GM21423 (cell line): ENCODE results near the gene LMX1A.

Source experiments
- ATAC-seq: cut with Tn5 transposase; IDR thresholded peaks from one replicate; pipeline ENCODE4 v1.9.1; 2021; ENCODE audit warnings: mild to moderate bottlenecking, moderate library complexity; ENCODE audit not compliant: unreplicated experiment

Gene LMX1A

DNA sequence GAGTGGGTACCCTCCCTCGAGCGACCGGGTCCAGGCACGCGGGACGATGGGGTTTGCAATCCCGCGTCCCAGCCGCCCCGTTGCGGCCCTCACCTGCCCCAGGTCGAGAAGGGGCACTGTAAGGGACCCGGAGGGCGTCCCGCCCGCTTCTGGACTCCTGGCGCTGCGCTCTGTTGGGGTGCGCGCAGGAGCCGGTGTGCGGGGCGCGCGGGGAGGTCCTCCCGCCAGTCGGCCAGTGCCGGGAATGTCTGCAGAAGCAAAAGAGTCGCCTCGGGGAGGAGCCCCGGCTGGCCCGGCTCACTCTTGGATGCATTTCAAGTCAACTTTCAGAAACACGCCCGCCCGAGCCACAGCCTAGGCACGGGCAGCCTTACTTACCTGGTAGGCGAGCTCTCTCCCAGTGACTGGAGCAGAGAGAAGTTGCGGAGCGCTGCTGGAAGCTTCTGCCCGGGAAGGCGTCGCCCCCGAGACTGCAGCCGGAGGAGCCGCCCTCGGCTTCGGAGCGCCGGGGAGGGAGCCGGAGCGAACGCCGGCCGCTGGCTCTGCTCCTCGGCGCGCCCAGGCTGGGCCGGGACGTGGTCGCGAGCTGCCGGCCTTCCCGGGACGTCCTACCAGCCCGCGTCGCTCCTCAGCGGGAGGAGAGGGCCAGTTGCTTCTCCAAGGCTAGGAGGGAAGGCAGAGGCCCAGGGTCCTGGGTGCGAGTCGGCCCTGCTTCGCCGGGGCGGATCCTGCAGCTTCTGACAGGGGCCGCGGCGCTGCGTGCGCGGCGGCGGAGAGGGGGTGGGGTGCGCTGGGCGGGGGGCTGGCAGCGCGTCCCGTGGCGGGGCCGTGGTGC lies at the start of gene LMX1A:
TSS of gene LMX1A (minus strand) at position 739 of the 835 bp plus-strand sequence. CDS start 1,156 bp downstream, outside the sequence.
- ATAC-seq = no peak

DNA sequence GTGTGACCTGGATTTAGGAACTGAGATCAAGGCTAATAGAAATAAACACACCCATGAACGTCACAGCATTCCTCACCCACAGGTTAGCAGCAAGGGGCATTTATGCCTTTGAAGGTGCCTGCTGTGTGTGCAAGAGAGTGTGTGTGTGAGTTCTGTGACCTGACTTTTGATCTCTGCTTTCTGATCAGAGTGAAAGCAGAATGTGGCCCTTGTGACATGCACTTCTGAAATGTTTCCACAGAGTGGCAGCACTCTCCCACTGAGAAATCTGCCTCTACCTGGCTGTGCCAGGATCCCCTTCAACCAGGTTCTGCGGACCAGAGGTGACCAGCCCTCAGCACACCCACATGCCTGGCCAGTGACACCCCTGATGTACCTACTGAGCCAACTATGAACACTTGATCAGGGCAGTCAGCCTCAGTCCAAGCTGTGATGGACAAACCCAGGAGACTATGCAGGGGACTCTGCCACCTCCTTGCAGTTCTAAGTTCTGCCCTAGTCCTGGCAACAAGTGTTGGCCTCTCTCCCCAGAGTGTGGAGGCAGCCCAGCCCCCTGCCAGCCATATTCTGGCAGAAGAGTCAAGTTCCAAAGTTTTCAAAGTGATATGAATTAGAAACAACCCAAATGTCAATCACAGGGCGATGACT lies 47.4 kb upstream of the LMX1A start:
- ATAC-seq = peak; percentile 78

DNA sequence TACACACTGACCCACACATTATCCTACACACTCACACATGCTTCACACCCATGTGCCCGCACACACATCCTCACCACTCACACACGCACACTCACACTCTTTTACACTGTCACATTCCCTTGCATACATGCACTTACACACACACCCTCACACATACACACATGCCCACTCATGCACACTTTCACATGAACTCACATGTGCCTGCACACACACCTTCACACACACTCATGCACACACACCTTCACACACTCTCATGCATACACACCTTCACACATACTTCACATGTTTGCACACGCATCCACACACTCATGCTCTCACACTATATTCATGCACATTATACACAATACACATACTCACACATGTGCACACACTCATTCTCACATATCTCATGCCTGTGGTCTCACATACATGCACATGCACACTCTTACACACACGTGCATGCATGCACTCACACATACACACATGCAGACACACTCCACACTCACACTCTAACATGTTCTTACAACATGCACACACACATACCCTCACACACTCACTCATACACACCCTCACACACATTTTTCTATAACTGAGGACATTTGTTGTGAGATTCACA lies 46.1 kb upstream of the LMX1A start:
- ATAC-seq = no peak

DNA sequence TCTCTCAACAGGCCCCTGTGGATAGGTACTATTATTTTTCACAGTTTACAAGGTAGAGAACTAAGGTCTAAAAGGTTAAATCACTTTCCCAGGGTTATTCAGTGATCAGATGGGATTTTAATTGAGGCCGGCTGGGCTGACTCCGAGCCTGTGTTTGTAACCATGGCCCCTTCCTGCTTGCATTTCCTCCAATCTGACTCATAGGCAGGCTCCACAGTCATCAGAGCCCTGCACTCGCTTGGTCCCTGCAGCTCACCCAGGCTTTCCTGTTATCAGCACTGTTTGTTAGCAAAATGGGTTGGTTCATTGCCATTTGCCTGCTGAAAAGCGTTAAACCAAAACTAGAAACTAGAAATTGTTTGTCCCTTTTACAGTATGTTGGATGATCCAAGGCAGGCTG lies 41.4 kb upstream of the LMX1A start:
- ATAC-seq = no peak

DNA sequence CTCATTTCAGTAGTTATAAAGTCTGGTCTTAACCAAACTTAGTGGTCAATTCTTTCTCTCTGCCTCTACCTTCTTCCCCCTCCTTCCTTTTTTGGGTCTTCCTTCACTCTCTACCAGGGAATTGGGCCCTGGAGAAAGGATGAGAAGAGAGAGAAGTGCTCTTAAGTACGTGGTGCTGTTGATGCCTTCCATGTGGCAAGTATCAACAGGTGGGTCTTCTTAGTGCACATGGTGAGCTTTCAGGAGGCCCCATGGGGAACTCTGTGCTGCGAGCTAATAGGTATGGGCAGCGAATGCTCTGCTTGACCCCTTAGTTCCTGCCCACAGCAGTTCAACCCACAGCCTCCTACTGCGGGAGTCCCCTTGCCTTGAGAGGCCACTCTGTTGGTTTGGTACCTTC lies 39.4 kb upstream of the LMX1A start:
- ATAC-seq = no peak

DNA sequence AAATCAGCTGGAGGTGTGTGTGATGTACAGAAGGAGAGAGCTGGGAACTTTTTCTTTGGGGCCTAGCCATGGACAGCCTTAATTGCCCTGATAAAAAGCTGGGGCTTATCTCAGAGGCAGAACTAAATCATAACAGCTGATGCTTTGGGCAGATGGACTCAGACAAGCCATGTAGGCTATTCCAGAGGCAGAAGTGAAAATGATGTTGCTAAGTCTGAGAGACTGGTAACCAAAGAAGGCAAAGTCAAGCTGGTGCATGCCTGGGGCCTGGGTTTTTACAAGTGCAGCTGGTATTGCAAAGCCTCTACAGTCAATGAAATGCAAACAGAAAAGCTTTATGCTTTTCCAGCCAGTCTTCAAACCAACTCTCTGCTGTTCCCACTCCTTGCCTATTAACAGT lies 39.0 kb upstream of the LMX1A start:
- ATAC-seq = no peak

DNA sequence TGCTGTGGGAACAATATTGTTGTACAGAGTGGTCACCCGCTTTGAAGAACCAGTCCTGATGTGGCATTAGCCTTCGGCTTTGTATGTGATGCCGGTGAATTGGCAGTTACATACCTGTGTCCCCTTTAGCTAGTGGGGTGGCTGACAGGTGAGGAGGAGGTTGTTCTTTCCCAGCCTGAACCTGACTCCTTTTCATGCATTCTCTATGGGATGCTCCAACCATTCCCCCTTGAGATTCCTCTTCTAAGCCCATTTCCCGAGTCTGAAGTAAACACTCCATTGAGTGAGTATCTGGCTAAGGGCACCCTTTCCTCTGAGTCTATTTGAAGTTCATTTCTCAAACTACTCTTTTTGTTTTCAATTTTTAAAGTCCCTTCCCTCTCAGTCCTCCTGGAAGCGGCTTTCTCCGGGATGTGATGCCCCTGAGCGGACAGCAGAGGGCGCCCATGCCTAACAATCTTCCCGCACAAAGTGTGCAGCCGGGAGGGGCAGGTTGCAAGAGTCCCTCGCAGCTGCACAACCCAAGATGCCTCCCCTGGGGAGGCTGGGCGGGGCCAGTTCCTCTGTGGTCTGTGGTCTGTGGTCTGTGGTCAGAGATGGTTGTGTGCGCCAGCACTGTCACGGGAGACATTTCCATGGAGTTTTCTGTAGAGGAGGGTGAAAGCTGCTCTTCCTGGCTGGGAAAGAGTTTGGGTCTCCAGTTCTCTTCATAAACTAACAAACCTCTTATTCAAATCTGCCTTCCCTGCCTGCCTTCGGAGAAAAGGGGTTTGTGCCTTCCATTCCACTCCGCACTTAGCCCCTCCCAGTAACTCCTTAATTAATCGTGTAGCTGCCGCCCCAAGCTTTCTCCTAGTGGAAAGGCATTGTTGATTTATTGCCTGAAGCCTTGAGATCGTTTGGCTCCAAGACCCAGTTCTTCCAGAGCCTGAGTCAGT lies 36.4 kb upstream of the LMX1A start:
- peak; percentile 100 for ATAC-seq

DNA sequence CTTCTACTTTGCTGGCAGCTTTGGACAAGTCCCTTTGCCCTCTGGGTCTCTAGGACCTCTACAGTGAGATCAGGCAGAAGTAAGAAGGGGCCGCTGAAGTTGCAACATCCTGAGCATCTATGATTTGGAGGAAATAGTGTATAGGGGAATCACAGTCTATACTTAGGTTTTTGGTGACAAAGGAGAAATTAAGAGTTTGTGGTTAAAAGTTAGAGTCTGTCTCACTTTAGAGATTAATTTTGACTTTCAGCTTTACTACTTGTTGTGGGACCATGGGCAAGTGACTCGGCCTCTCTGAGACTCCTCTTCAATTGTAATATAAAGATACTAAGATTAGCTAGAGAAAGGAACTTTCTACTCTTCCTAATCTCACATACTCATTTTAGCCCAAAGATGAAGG lies 33.1 kb upstream of the LMX1A start:
- no peak for ATAC-seq

DNA sequence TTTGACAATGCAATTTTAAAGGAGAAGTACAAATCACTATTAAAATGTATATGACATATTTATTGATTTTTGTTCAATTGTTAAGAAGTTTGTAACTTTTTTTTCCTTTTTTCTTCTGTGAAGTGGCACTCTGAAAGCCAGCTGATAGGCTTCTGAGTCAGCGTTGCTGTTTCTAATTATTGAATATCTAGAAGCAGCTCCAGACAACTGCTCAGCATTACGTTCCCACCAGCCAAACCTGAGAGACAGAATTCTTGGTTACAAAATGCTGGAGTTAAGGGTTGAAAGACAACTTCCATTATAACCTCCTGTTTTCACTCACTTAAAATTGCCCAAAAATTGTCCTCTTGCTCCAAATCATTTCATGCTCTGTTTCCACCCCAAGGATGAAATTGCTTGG lies 31.4 kb upstream of the LMX1A start:
- ATAC-seq = no peak

DNA sequence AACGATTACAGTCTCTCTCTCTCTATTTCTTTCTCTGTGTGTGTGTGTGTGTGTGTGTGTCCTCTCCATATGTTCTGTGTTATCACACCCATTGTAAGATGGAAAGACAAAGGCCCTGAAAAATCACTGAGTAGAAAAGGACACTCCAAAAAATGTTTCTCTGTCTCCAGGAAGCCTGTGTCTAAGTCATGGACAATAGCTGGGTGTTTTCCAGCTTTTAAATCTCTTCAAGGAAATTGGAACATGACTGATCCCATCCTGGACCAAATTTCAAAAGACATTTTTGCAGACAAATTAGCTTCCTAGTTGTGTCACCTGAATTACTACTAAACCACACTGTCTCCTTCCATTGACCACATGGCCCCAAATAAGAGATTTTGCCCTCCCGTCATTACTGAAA lies 31.0 kb upstream of the LMX1A start:
- no peak for ATAC-seq

DNA sequence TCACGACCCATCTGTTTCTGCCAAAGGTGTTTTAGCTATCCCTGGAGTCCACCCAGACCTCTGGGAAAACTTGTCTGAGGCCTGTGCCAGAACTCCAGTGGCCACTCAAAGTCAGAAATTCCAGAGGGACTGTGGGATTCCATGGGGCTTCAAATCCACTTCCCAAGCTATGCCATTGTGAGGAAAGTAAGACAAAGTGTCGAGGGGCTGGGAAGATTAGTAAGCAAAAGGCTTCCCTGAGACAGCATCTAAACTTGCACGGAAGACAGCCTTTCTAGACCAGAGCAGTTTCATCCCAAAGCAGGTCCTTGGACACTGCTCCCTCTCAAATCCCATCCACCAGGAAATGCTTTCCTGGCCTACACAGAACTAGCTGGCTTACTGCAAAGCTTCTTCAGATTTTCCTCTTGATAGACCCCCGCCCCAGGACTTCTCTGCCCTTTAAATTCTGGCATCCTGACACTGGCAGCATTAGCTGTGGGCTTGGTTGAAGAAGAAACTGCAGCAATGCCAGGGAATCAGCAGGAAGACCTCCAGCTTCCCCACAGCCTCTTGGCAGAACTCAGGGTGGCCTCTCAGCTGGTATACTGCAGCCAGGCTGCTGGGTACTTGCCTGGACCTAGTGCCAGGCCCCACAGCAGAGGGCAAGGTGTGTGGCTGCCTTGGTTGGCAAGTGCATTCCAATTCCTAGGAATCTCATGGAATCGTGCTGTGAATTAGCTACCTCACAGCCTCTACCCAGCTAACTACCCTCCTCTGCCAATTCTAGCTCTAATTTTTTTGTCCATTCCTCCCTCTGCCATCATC lies 27.3 kb upstream of the LMX1A start:
- no peak for ATAC-seq

DNA sequence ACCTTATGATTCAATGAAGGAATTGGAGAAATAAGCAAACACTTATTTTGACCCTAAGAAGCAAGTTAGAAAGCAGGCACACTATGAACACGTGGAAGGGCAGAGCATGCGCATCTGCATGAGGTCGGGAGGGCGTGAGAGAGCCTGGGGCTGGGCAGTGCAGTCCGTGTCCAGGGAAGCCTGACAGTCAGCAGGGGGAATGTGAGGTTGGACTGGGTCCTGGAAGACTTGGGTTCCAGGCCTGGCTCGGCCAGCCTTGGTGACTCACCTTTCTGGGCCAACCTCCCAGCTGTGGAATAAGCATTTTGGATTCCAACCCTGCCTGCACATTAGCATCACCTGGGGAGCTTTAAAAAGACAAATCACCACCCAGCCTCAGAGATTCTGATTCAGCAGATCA lies 26.6 kb upstream of the LMX1A start:
- no peak for ATAC-seq

DNA sequence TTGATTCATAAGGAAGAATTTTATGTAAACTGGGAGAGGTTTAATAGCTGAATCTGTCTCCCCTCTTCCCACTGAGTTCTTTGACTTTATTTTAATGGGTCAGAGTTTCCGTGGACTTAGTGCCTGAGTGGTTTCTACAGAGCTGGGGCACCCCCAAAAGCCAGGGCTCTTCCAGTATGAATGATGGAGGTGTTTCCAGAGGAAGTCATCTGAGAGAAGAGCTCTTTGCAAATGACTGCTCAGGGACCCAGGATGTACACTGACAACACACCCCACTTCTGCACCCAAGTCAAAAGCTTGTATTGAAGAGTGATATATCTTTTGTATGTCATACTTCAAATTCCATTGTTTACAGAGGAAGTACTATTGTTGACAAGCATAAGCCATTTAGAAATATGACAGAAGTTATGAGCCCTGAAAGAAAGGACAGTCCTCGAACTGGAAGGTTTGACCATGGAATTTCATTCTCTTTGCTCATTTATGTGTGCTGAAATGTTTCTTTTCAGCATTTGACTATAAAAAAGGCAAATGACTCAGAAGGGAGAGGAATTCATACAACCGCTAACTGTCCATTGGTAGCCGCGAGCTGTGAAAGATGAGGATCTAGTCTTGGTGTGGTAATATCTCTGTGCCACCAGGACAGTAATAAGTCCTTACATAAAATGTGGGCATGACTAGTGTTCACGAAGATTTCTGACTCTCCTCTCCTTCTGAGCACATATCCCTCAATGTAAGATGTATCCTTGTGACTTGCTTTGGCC lies 25.4 kb upstream of the LMX1A start:
- no peak for ATAC-seq

DNA sequence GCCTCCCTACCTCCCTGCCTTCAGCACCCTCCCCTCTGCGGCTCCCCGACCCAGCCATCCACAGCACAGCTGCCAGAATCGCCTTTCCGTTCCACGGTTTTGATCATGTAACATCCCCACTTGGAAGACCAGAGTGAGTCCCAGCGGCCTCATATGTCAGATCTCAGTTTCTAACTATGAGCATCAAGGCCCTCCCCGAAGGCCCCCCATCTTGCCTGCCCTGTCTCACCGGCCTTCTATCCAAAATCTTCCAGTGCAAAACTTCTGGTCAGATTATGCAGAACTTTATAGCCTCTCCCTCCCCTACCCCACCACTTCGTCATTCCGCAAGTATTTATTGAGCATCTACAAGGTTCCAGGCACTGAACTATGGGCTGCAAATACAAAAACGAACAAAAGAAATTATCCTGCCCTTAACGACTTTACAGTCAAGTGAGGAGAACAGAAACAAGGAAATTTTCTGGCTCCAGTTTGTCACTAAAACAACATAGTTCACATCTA lies 20.3 kb upstream of the LMX1A start:
- peak; percentile 16 for ATAC-seq

DNA sequence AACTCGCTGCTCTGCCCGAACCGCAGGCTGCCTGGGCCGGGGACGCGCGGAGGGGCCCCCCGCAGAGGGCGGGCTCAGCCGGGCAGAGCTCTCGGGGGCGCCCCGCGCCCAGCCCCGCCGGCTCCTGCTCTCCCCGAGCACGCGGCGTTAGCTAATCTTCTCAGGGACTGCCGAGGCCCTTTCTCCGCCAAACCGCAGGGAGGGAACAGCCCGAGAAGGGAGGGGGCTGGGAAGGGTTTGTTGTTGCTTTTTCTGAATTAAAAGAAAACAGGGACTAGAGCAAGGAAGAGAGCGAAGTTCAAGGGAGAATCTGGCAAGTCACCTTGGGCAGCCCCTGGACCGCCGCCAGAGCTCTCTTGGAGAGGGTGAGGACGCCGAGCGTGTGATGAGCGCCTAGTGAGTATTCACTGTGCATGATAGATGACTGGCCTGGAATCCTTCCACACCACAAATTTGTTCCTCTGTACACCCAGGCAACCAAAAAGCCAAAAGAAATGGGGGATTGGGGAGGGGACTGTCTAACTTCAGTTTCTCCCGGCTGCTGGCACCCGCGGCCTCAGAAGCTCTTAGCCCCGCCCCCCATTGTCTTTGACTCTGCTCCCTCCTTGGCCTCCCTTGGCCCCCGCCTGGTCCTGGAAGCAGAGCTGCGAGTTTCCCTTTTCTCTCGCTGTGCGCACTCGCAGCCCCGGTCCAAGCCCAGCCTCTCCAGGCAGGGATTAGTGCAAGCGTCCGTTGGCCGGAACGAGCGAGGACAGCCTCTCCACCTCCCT lies 19.7 kb upstream of the LMX1A start:
- ATAC-seq = peak; percentile 50

DNA sequence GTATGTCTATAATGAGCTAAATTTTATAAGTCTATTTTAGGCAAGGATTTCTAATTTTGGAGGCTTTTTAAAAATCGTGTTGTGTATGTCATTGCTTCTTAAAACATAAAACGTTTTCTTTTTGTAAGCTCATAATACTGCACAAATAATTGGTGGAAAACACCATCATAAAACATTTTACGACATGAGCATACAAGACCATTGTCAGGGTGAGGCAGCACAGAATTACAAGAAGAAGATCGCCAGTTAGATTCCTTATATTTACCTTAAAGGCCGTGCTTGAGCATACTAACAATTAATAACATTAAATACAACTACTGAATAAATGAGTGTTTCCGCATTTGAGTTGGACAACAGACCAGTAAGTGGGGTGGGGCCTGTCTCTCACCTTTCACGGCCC lies 19.1 kb upstream of the LMX1A start:
- ATAC-seq = no peak

DNA sequence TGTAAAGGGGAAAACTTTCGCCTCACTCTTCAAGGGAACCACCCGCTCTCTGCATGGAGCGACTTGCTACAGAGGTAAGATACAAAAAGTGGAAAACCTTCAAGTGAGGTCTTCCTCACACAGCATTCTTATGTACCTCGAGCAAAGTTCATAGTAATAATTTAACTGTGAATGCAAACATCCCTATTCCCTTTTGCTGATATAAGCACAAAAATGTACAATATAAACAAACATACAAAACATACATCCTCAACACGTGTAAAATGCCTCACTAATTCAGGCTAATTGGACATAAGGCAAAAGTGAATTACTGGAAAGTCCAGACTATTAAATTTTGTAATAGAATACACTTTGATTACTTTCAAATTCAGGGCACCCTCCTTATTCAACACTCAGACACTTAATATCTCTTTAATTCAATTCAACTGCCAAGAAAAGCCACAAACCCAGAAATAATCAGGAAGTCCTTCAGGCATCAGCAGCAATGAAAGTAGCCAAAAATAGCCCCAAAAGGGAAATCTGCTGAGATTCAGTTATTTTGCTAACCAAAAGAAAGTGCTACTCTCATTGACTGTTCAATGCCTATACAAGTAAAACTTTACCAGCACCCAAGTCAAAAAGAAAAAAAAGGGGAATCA lies 15.2 kb upstream of the LMX1A start:
- no peak for ATAC-seq

DNA sequence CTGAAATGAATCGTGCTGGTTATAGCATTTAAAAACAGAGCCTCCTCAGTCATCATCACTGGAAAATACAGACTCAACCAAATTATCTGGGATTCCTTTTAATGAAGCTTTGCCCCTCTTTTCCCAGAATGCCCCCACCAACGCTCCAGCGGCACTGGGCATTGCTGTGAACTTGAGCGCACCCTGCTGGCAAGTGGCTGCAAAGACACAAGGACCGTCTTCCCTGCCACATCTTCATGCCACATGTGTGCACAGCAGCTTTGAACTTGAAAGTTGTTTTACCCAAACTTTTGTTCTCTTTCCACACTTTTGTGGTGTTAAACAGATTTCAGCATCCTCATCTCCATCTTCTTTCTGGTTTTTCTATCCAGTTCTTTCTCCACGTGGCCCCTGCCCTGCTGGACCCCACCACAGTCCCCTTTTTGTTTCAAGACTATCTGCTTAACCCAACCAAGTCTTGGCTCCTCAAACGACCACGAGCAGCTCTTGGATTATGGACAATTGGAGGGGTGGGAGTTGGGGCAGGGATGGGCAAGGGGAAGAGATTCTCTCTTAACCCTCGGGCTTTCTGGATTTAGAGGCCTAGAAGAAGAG lies 12.8 kb upstream of the LMX1A start:
- ATAC-seq = peak; percentile 66
